IMR-90 (cell line): Measurements from ENCODE around the gene MED13. TPM values are rescaled to one million over a fixed set of nuclear protein-coding genes. Genes with fewer than 3 reads are reported as not detected.

ENCODE experiments used
- ATAC-seq: fragments of 200-7000 bp; cut with Tn5 transposase; 2 replicates; pipeline ENCODE4 v1.9.1; 2020; ENCODE audit warnings: low read depth, mild to moderate bottlenecking, moderate library complexity
- BruUV-seq: library from RNA; stranded (reverse); fragments of 400-500 nt; replicated peaks from 2 replicates; lab custom pipeline; 2021; lab: Mats Ljungman, UMichigan
- CTCF ChIA-PET: fragments of 300-600 bp; formaldehyde crosslinking; extraction: SDS; loops from one replicate; lab custom pipeline; 2021; ENCODE audit warnings: antibody characterized with exemption; lab: Yijun Ruan, JAX
- POLR2A ChIA-PET: fragments of 300-600 bp; sonication (Branson Sonifier 250); formaldehyde crosslinking; loops from one replicate; lab custom pipeline; 2022; ENCODE audit warnings: antibody characterized with exemption; ENCODE audit not compliant: unreplicated experiment; lab: Charles Lee
- DNase-seq: peaks from one replicate; pipeline ENCODE4 v3.0.0; 2013
- H2AFZ ChIP-seq: replicated peaks from 2 replicates; pipeline ENCODE3; 2013; ENCODE audit warnings: low read length, mild to moderate bottlenecking; ENCODE audit not compliant: poor library complexity
- H2AK5ac ChIP-seq: 2 replicates; pipeline ENCODE4 v1.6.1; 2013; ENCODE audit warnings: low read depth, low read length, inconsistent platforms
- H2AK9ac ChIP-seq: replicated peaks from 2 replicates; pipeline ENCODE3; 2013; ENCODE audit warnings: mild to moderate bottlenecking, low read depth, low read length, moderate library complexity; ENCODE audit not compliant: poor library complexity
- H2BK120ac ChIP-seq: 2 replicates; pipeline ENCODE4 v1.6.1; 2013; ENCODE audit warnings: low read depth, low read length, inconsistent platforms
- H2BK15ac ChIP-seq: 3 replicates; pipeline ENCODE4 v1.6.1; 2013; ENCODE audit warnings: low read depth, low read length, inconsistent platforms
- H2BK20ac ChIP-seq: 2 replicates; pipeline ENCODE4 v1.6.1; 2013; ENCODE audit warnings: low read depth, mild to moderate bottlenecking, inconsistent platforms, low read length, moderate library complexity
- H2BK5ac ChIP-seq: 2 replicates; pipeline ENCODE4 v1.6.1; 2013; ENCODE audit warnings: mild to moderate bottlenecking, low read depth, low read length, inconsistent platforms; ENCODE audit not compliant: poor library complexity, severe bottlenecking
- H3K14ac ChIP-seq: replicated peaks from 2 replicates; pipeline ENCODE4 v1.6.1; 2013; ENCODE audit warnings: low read depth, low read length, inconsistent platforms
- H3K18ac ChIP-seq: 2 replicates; pipeline ENCODE4 v1.6.1; 2013; ENCODE audit warnings: low read depth, low read length, control low read depth
- H3K23ac ChIP-seq: 2 replicates; pipeline ENCODE4 v1.6.1; 2013; ENCODE audit warnings: low read depth, low read length, inconsistent platforms
- H3K27ac ChIP-seq: 2 replicates; pipeline ENCODE4 v1.5.1; 2013; ENCODE audit warnings: mild to moderate bottlenecking, control low read depth, low read length; ENCODE audit not compliant: insufficient read depth
- H3K27me3 ChIP-seq: 2 replicates; pipeline ENCODE4 v1.6.1; 2013; ENCODE audit warnings: low read length; ENCODE audit not compliant: control insufficient read depth, insufficient read depth
- H3K36me3 ChIP-seq: 2 replicates; pipeline ENCODE4 v1.6.1; 2013; ENCODE audit warnings: low read length, mixed read lengths; ENCODE audit not compliant: control insufficient read depth, insufficient read depth
- H3K4ac ChIP-seq: 2 replicates; pipeline ENCODE4 v1.6.1; 2013; ENCODE audit warnings: low read depth, low read length, inconsistent platforms
- H3K4me1 ChIP-seq: 2 replicates; pipeline ENCODE4 v1.6.1; 2013; ENCODE audit warnings: low read length, mixed read lengths; ENCODE audit not compliant: control insufficient read depth, insufficient read depth
- H3K4me2 ChIP-seq: 2 replicates; pipeline ENCODE4 v1.6.1; 2013; ENCODE audit warnings: low read depth, mild to moderate bottlenecking, control low read depth, low read length, moderate library complexity
- H3K4me3 ChIP-seq: 2 replicates; pipeline ENCODE4 v1.5.1; 2013; ENCODE audit warnings: low read depth, mild to moderate bottlenecking, control low read depth, low read length, moderate library complexity; ENCODE audit not compliant: insufficient read depth
- H3K56ac ChIP-seq: 2 replicates; pipeline ENCODE4 v1.6.1; 2013; ENCODE audit warnings: low read length, inconsistent platforms; ENCODE audit not compliant: insufficient read depth; ENCODE audit errors: extremely low read depth
- H3K79me1 ChIP-seq, 2 experiments: 2 replicates each; pipeline ENCODE4 v1.6.1; 2013; ENCODE audit warnings: low read length in 2 of 2, inconsistent platforms in 1 of 2, low read depth in 1 of 2
- H3K9ac ChIP-seq: 2 replicates; pipeline ENCODE4 v1.6.1; 2013; ENCODE audit warnings: low read depth, low read length, control low read depth
- H3K9me1 ChIP-seq: 2 replicates; pipeline ENCODE4 v1.6.1; 2013; ENCODE audit warnings: low read length, inconsistent platforms; ENCODE audit not compliant: insufficient read depth
- H3K9me3 ChIP-seq: 2 replicates; pipeline ENCODE4 v1.6.1; 2013; ENCODE audit warnings: low read length; ENCODE audit not compliant: control insufficient read depth, insufficient read depth
- H4K20me1 ChIP-seq: 2 replicates; pipeline ENCODE4 v1.6.1; 2013; ENCODE audit warnings: low read length, inconsistent platforms; ENCODE audit not compliant: insufficient read depth
- H4K5ac ChIP-seq: 2 replicates; pipeline ENCODE4 v1.6.1; 2013; ENCODE audit warnings: mild to moderate bottlenecking, low read depth, low read length, control low read depth
- H4K8ac ChIP-seq, 2 experiments: 2 replicates each; pipeline ENCODE4 v1.6.1; 2013; ENCODE audit warnings: low read depth in 2 of 2, low read length in 2 of 2, control low read depth in 1 of 2, inconsistent platforms in 1 of 2
- H4K91ac ChIP-seq: 2 replicates; pipeline ENCODE4 v1.6.1; 2013; ENCODE audit warnings: low read depth, low read length, inconsistent platforms; ENCODE audit not compliant: insufficient read depth
- BHLHE40 ChIP-seq: fragments of 150-350 bp; IDR thresholded peaks from 2 replicates; pipeline ENCODE4 v1.6.1; 2016; ENCODE audit warnings: mild to moderate bottlenecking, low read depth, low read length
- MXI1 ChIP-seq: IDR thresholded peaks from 2 replicates; pipeline ENCODE4 v1.6.1; 2012; ENCODE audit warnings: low read depth, mild to moderate bottlenecking, low read length, moderate library complexity, borderline replicate concordance
- WGBS, 2 experiments: methylation state at CpG; one replicate each; pipeline versions ENCODE4 v1.1.5 to v1.1.7; 2013; ENCODE audit warnings: missing lambda C conversion rate in 2 of 2; ENCODE audit not compliant: insufficient read length in 1 of 2; ENCODE audit errors: extremely low coverage in 2 of 2; 5-methylcytosine and 5-hydroxymethylcytosine counted together
- dilution Hi-C: fragments of 300-500 bp; cut with HindIII; formaldehyde crosslinking; loops from one replicate; pipeline ENCODE4 v1.14.3; 2018; ENCODE audit warnings: low sequenced_read_pairs; ENCODE audit not compliant: unreplicated experiment
- in situ Hi-C: fragments of 300-500 bp; cut with MboI; formaldehyde crosslinking; loops from 3 replicates; pipeline ENCODE4 v1.14.3; 2019; ENCODE audit warnings: low sequenced_read_pairs, inconsistent platforms, mixed read lengths
- intact Hi-C: fragments of 100-400 bp; cut with micrococcal nuclease; formaldehyde crosslinking; loops from 2 replicates; pipeline ENCODE4 v1.10.0; 2022
- polyA plus RNA-seq, 3 experiments: library from polyadenylated mRNA; depleted of rRNA; stranded (reverse); fragments of >200 nt; gene quantifications; 2 replicates each; pipeline ENCODE4 v1.2.3, GENCODE V29; 2012; ENCODE audit warnings: low replicate concordance in 1 of 3
- total RNA-seq: library from RNA; depleted of rRNA; stranded (reverse); fragments of >200 nt; gene quantifications from 2 replicates; pipeline ENCODE4 v1.2.3, GENCODE V29; 2012
- TF ChIP-seq, protein P1 (sequence below): fragments of 150-350 bp; IDR thresholded peaks from 2 replicates; pipeline ENCODE4 v1.6.1; 2016; ENCODE audit warnings: low read depth, mild to moderate bottlenecking, low read length, moderate library complexity, borderline replicate concordance

The MED13 gene
- total and polyA plus RNA-seq, 2 of the 4 experiments (the other 2 are of a cell fraction) = 9.7 to 67.2 TPM

DNA sequence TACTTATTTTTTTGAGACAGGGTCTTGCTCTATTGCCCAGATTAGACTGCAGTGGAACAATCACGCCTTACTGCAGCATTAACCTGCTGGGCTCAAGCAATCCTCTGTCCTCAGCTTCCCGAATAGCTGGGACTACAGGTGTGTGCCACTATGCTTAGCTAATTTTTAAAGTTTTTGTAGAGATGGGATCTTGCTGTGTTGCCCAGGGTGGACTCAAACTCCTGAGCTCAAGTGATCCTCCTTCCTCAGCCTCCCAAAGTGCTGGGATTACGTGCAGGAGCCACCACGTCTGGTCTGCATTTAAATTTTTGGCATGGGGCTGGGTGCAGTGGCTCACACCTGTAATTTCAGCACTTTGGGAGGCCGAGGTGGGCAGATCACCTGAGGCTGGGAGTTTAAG is 96.3 kb downstream of the MED13 start:
- no peak for DNase-seq
- no peak overlapping the region for H3K23ac ChIP-seq
- intact Hi-C loops = no loop called here
- H3K27me3 ChIP-seq = no peaks in the 10 kb centered on the region
- no peak overlapping the region for H3K4ac ChIP-seq
- H2AK5ac ChIP-seq = no peak overlapping the region
- H2BK120ac ChIP-seq = no peak overlapping the region
- in situ Hi-C loops = no loop called here
- ATAC-seq = no peak
- no peak overlapping the region for H4K5ac ChIP-seq
- peaks cover 9 to 36% of the 10 kb centered on the region in 2 experiments for H3K79me1 ChIP-seq
- H4K91ac ChIP-seq = no peak overlapping the region
- no peaks in the 10 kb centered on the region for H4K20me1 ChIP-seq
- no peaks in the 10 kb centered on the region for H3K9me3 ChIP-seq
- no peak overlapping the region for H4K8ac ChIP-seq
- H3K14ac ChIP-seq = no peak overlapping the region
- dilution Hi-C loops = no loop called here
- TF ChIP-seq MXI1 (no peak), BHLHE40 (no peak)
- TF ChIP-seq, protein P1, sequence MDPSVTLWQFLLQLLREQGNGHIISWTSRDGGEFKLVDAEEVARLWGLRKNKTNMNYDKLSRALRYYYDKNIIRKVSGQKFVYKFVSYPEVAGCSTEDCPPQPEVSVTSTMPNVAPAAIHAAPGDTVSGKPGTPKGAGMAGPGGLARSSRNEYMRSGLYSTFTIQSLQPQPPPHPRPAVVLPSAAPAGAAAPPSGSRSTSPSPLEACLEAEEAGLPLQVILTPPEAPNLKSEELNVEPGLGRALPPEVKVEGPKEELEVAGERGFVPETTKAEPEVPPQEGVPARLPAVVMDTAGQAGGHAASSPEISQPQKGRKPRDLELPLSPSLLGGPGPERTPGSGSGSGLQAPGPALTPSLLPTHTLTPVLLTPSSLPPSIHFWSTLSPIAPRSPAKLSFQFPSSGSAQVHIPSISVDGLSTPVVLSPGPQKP = no peak
- BruUV-seq = no TSS peak
- ChIA-PET CTCF (no interaction called here), POLR2A (no interaction called here)
- no peak overlapping the region for H3K4me2 ChIP-seq
- H3K56ac ChIP-seq = no peak overlapping the region
- peaks cover 38% of the 10 kb centered on the region for H3K36me3 ChIP-seq
- H3K27ac ChIP-seq = no peak overlapping the region
- no peak overlapping the region for H3K18ac ChIP-seq
- no peak overlapping the region for H2BK20ac ChIP-seq
- peaks cover 3% of the 10 kb centered on the region; the same call in 1 of the 2 replicates for H3K9me1 ChIP-seq
- WGBS, 2 experiments = 100% methylated on average over 1 of the region's 5 CpGs; no CpG with 5 or more reads in 1 of the 2 experiments
- H3K4me1 ChIP-seq = peaks cover 2% of the 10 kb centered on the region; the same call in 1 of the 2 replicates
- no peak overlapping the region for H2AK9ac ChIP-seq
- H3K4me3 ChIP-seq = no peak overlapping the region
- H2AFZ ChIP-seq = no peak overlapping the region
- no peak overlapping the region for H3K9ac ChIP-seq
- no peak overlapping the region for H2BK5ac ChIP-seq
- no peak overlapping the region for H2BK15ac ChIP-seq
